GM19240 (cell line): Measurements from ENCODE around the gene PNMA8A.

ENCODE experiments used
- DNase-seq: peaks from one replicate; pipeline ENCODE4 v3.0.0; 2011; ENCODE audit warnings: low spot score; ENCODE audit not compliant: insufficient read length

The PNMA8A gene

GRCh38 chr19:46431824-46432223, 39.5 kb downstream of the PNMA8A start:
- DNase-seq, result no peak

- DNase-seq, result no peak
Observed at GRCh38 chr19:46429999-46430398, 41.4 kb downstream of the PNMA8A start.

GRCh38 chr19:46428239-46429135, 42.9 kb downstream of the PNMA8A start, which contains the start of gene PNMA8C:
Gene PNMA8C (minus strand): TSS chr19:46428936. CDS start chr19:46428359, 577 bp downstream.
- no peak for DNase-seq

GRCh38 chr19:46427518-46428045, 43.8 kb downstream of the PNMA8A start:
- DNase-seq, result no peak

GRCh38 chr19:46426506-46427162, 44.7 kb downstream of the PNMA8A start:
- DNase-seq, result no peak

GRCh38 chr19:46426035-46426505, 45.3 kb downstream of the PNMA8A start:
- DNase-seq, result no peak

GRCh38 chr19:46423188-46423587, 48.2 kb downstream of the PNMA8A start:
- no peak for DNase-seq

GRCh38 chr19:46422344-46422743, 49.0 kb downstream of the PNMA8A start:
- DNase-seq, result no peak

- DNase-seq, result no peak
Observed at GRCh38 chr19:46420056-46420455, 51.3 kb downstream of the PNMA8A start.
